ENCODE results near the gene UBE2U.

Gene UBE2U

DNA sequence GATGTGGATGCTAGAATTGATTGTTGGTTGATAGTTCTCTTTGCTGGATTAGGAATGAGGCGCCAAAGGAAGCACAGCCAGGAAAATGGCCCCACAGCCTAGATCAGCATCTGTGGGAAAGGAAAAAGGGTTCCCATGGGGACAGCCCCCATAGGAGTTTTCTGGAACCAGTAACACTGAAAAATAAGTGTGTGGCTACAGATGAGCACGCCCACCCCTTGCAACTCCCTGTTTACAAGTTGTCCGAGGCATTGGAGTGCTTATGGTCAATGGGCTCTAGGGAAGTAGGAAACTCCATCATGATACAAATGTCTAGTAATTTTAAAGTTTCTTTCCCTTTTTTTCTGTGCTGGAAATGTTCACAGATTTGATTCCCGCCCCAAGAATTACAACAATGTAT lies 23.8 kb upstream of the UBE2U start:
- no peak for TF ChIP-seq ZNF274 (IDR thresholded peaks at IDR 0.05; ENCODE audit: low read depth, low read length)
- H3K4me3 ChIP-seq (ENCODE audit: low read length) = no peak overlapping the region

DNA sequence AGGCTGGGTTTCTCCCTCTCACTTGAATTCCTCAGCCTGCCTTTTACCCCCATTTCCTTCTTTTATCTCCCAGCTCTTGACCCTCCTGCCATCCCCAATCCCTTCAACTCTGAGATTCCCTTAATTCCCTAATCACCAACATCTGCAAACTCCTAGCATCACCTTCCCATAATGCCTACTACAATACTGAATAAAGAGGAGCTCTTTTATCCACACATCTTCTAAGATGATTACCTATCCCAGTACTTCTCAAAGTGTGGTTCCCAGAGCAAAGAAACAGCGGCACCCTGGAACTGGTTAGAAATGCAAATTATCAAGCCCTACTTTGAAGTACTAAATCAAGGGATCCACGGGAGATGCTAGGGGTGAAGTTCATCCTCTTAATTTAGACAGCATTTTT lies 21.2 kb upstream of the UBE2U start:
- no peak for TF ChIP-seq ZNF274 (IDR thresholded peaks at IDR 0.05; ENCODE audit: low read depth, low read length)
- no peak overlapping the region for H3K4me3 ChIP-seq (ENCODE audit: low read length)

DNA sequence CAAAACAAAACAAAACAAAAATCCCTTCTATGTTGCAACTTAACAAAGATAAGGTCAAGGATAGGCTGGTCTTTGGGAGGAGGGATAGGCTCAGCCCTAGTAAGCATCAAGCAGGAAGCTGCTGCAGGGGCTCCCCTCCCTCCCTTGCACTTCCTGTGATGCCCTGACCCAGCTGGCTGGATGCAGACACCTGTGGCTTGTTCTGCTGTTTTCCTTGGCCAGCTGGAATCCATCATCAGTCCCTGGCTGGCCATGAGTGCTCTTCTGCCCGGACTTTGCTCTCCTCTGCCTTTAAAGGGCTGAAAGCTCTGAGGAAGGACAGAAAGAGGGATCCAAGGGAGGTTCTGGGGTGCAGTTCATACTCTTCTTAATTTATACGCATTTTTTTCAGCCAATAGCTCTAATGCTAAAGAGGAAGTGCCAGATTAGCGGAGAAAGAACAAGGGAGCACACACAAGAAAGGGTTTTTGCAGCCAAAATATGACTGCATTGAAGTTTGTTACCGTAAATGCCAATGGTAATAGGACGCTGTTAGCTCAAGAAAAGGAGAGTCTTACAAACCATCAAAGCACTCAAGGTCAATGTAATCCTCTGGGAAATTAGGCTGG lies 19.9 kb upstream of the UBE2U start:
- no peak overlapping the region for H3K4me3 ChIP-seq (ENCODE audit: low read length)
- no peak for TF ChIP-seq ZNF274 (IDR thresholded peaks at IDR 0.05; ENCODE audit: low read depth, low read length)

DNA sequence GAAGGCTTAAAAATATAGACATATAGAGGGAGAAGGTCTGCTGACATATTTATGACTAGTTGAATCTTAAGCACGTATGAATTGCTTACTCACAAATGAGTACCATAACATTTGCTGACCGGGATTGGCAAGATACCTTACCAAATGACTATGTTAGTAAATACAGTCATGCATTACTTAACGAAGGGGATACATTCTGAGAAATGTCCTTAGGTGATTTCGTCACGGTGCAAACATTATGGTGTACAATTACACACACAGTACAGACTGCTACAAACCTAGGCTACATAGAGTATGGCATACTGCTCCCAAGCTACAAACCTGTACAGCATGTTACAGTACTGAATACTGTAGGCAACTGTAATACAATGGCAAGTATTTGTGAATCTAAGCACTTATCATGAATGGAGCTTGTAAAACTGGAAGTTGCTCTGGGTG lies 19.4 kb upstream of the UBE2U start:
- no peak for TF ChIP-seq ZNF274 (IDR thresholded peaks at IDR 0.05; ENCODE audit: low read depth, low read length)
- H3K4me3 ChIP-seq (ENCODE audit: low read length) = no peak overlapping the region

DNA sequence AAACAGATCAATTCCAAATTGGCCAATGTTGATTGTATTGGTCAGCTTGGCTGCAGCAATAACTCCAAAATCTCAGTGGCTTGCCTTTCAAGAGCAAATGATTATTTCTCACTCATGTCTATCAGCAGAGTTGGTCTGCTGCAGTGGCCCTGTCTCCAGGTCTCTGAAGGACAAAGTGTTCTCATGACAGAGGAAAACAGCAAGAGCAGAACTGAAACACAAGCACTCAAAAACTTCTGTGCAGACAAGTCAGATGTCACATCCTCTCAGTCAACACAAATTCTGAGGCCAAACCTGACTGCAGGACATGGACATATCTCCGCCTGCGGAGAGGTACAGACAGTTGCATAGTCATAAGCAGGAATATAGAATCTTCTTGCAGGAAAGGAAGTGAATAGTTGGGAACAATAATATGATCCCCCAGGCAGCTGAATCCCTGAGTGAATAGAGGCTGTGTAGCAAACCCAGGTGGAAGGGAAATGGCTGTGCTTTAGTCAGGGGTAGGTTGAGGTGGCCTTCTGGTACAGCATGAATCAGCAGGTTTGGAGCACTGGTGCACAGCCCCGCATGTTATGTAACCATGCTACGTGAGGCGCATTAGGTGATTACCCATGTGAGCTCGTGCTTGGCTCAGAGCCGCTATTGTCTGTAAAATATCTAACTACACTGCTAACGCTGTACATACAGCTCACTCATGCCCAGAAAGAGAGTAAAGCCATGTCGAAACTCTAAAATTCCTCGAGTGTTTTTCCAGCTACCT lies 17.1 kb upstream of the UBE2U start:
- no peak overlapping the region for H3K4me3 ChIP-seq (ENCODE audit: low read length)
- TF ChIP-seq ZNF274 (IDR thresholded peaks at IDR 0.05; ENCODE audit: low read depth, low read length) = no peak

DNA sequence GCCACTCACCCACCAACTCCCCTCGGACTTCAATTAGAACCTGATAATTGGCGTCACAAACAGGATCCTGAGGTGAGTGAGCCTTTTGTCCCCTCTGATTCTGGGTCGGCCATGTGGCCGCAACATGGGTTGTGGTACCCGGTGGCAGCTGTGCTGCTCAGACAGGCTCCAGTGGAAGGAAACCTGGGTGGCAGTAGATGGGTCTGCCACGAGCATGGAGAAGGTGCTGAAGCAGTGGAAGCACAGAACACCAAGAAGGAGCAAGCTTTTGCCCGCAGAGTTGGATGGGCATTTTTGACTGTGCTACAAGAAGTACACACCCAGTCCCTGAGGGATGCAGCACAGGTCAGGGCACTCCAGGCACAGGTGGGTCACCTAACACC lies 16.5 kb upstream of the UBE2U start:
- H3K4me3 ChIP-seq (ENCODE audit: low read length) = no peak overlapping the region
- TF ChIP-seq ZNF274 (IDR thresholded peaks at IDR 0.05; ENCODE audit: low read depth, low read length) = no peak

DNA sequence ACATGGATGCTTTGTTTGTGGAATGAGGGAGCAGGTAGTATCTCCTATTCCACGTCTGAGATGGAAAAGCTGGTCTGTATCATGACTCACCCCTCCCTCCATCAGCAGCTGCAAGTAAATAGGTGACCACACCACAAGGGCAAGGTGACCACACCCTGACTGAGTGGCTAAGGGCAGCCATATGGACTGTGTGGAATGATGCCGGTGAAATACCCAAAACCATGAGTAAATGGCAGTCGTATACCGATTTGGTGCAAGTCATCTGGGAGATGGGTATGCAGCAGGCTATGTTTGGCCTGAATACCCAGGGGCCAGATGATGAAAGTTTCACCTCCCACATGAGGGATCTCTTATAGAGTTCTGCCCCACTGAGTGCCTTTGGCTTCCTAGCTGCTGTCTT lies 15.8 kb upstream of the UBE2U start:
- no peak for TF ChIP-seq ZNF274 (IDR thresholded peaks at IDR 0.05; ENCODE audit: low read depth, low read length)
- no peak overlapping the region for H3K4me3 ChIP-seq (ENCODE audit: low read length)

DNA sequence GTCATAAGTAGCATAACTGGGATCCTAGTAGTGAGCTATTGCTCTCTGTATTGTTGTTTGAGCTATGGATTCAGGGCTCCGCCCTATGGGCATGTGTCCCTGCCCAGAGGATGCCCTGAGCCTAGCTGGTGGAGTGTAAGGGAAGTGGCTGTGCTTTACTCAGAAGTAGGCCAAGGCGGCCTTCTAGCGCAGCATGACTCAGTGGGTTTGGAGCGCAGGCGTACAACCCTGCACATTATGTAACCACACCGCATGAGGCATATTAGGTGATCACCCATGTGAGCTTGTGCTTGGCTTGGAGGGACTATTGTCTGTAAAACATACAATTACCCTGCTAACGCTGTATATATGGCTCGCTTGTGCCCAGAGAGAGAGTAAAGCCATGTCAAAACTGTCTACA lies 11.1 kb upstream of the UBE2U start:
- TF ChIP-seq ZNF274 (IDR thresholded peaks at IDR 0.05; ENCODE audit: low read depth, low read length) = no peak

DNA sequence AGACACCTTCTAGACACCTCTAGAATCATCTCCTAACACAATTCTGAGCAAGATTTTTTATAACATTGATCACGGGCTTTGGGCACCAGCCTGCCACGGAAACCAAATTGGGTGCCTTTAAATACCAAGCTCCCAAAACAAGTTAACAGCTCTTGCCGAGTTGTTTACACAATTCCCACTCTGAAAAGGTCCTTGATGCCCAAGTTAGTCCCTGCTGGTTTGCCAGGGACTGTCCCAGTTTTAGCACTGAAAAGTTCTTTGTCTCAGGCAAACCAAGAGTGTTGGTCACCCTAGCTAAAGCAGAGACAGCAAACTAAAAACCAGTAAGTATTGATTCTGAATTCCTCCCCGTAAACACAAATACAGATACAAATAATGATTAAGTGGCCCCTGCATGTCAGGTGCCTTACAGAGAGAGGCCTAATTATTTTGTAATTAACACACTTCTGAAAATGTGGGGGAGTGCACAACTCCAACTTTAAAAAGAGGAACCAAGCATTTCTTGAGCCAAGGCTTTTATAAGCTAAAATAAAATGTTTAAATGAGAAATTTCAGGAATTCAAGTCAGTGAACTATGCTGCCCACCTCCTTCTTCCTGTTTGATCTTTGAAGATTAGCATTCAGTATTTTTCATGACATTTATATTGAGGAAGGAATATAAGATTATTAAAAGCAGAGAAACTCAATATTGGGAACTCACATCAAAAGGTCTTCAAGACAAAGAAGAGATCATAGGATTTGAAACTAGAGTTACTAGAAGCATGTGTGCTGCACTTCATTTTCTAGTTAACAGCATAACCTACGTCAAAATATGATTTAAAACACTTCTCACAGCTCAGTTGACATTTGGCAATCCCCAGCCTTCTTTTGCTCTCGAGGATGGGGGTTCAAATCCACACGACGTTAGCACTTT lies 9.0 kb upstream of the UBE2U start:
- no peak for TF ChIP-seq ZNF274 (IDR thresholded peaks at IDR 0.05; ENCODE audit: low read depth, low read length)

More for the DNA sequence above, 11.1 kb upstream of the UBE2U start:
- H3K4me3 ChIP-seq (ENCODE audit: low read length) = no peak overlapping the region

DNA sequence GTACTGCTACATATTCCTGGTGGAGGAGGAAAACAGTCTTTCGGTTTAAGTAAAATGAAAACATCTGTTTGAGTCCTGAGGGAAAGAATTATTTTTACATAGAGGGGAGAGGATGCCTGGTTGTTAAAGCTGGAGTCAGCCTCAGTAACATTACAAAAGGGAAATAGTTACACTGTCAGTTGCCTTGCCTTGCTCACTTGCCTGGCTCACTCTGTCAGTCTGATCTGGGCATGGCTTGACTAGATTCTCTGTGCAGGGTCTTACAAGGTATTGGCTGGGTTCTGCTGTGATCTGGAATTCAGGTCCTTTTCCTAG lies 8.4 kb upstream of the UBE2U start:
- no peak for TF ChIP-seq ZNF274 (IDR thresholded peaks at IDR 0.05; ENCODE audit: low read depth, low read length)
- no peak overlapping the region for H3K4me3 ChIP-seq (ENCODE audit: low read length)

More for the DNA sequence above, 9.0 kb upstream of the UBE2U start:
- no peak overlapping the region for H3K4me3 ChIP-seq (ENCODE audit: low read length)

DNA sequence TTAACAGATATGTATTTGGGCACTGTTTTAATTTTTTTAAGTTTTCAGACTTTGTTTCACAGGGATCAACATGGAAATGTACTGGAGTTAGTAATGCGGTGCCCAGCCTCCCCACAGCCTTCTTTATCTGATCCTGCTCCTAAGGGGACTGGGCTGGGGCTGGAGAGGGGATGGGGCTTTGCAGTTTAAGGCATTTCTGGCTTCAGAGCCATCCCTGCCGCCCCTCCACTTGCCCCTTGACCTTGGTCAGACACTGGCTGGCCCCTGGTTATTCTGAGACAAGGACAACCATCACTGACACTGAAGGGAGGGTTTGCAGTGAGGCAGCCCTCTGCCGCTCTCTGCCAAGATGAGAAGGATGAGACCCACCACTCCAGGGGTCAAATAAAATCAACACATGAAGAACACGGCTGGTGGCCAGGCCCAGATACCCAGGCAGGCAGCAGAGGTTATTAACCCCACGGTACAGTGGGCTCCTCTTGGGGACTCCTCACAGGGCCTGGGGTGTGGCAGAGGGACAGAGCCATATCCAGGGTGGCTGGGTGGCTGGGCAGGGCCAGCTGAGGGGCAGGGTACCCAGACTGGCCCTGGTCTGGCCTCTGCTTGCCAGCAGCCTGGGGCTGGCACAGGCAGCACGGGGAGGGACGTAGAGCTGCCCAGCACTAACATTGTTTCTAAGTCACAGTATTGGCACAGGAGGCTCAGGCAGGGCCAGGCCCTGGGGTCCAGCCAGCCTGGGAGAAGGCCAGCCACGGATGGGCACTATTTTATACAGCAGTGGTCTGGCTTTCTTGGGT lies 7.2 kb upstream of the UBE2U start:
- no peak for TF ChIP-seq ZNF274 (IDR thresholded peaks at IDR 0.05; ENCODE audit: low read depth, low read length)
- H3K4me3 ChIP-seq (ENCODE audit: low read length) = no peak overlapping the region

DNA sequence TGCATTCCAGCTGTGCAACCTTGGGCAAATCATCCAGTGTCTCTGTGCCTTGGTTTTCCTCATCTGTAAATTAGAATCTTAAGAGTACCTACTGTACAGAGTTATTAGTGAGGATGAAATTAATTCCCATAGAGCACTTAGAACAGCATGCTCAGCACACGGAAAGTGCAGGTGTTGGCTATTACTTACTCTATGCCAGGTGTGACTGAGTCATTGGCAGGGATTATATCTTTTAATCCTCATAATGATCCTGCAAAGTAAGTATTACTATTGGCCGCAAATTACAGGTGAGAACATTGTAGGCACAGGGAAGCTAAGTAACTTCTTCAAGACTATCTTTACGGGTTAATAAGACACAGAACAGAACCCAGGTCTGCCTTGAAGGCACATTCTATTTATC lies 6.3 kb upstream of the UBE2U start:
- H3K4me3 ChIP-seq (ENCODE audit: low read length) = no peak overlapping the region
- TF ChIP-seq ZNF274 (IDR thresholded peaks at IDR 0.05; ENCODE audit: low read depth, low read length) = no peak

DNA sequence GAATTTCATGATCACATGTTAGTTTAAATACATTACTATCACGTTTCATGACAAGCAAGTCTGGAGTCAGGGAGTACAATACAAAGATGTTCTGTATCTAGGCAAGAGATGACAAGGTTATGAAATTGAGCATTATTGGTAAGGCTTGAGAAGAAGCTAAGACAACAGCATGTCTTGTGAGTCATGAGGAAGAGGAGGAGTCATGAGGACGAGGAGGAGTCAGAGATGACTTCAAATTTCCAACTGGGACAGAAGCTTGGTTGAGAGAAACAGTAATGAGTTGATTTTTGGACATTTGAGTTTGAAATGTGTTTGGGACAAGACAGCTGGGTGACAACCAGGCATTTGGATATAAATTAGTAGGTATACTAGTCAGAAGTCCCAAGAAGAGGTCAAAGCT lies 4.3 kb upstream of the UBE2U start:
- TF ChIP-seq ZNF274 (IDR thresholded peaks at IDR 0.05; ENCODE audit: low read depth, low read length) = no peak
- H3K4me3 ChIP-seq (ENCODE audit: low read length) = no peak overlapping the region

DNA sequence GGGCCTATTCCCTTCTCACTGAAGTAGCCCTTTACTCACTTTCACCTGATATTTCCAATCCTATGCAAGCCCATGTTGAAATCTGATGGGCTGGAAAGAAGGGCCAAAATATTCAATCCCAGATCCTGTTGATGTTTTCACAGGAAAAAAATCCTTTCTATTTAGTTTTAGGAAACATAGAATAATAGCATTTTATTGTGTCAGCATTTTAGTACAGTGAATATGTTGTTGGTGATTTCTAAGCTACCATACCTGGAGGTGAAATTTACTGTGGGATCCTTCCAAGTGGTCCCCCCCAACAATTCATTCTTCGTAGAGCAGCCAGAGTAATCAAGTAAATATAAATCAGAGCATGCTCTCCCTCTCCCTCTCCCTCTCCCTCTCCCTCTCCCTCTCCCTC lies 3.4 kb upstream of the UBE2U start:
- TF ChIP-seq ZNF274 (IDR thresholded peaks at IDR 0.05; ENCODE audit: low read depth, low read length) = no peak
- H3K4me3 ChIP-seq (ENCODE audit: low read length) = no peak overlapping the region

Measured in GM08714 (cell line).